ENCODE results near the gene RDX.

The RDX gene

GRCh38 chr11:110168033-110168803, 128.2 kb downstream of the RDX start:
- DNase-seq = no peak

GRCh38 chr11:110165039-110165925, 131.1 kb downstream of the RDX start:
- DNase-seq = no peak

DNA sequence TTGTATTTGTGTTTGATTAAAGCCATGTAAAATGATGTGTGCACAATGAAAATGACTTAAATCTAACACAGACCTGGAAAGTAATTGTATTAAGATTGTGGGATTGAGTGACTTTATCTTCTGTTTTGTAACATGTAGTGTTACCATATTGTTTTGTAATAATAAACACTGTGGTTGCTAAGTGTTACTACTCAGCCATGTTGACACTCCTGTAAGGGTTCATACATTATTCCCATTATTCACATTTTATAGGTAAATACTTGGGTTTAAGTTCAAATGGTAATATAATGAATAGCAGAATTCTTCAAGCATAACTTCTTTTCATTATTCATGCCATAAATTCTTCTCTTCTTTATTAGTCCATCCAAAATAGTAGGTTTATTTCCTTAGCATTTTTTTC, 134.2 kb downstream of the RDX start:
- DNase-seq = no peak

GRCh38 chr11:110161061-110161460, 135.4 kb downstream of the RDX start:
- no peak for DNase-seq

- DNase-seq = no peak
Measured at GRCh38 chr11:110160437-110160836, 136.0 kb downstream of the RDX start.

- DNase-seq = no peak
Measured at GRCh38 chr11:110160016-110160415, 136.4 kb downstream of the RDX start.

- no peak for DNase-seq
Measured at GRCh38 chr11:110159476-110159875, 136.9 kb downstream of the RDX start.

- no peak for DNase-seq
Measured at GRCh38 chr11:110158317-110159200, 137.9 kb downstream of the RDX start.

- no peak for DNase-seq
Measured at GRCh38 chr11:110156503-110156902, 139.9 kb downstream of the RDX start.

GRCh38 chr11:110153474-110153873, 142.9 kb downstream of the RDX start:
- DNase-seq = no peak

- no peak for DNase-seq
Measured at GRCh38 chr11:110152199-110152598, 144.2 kb downstream of the RDX start.

DNA sequence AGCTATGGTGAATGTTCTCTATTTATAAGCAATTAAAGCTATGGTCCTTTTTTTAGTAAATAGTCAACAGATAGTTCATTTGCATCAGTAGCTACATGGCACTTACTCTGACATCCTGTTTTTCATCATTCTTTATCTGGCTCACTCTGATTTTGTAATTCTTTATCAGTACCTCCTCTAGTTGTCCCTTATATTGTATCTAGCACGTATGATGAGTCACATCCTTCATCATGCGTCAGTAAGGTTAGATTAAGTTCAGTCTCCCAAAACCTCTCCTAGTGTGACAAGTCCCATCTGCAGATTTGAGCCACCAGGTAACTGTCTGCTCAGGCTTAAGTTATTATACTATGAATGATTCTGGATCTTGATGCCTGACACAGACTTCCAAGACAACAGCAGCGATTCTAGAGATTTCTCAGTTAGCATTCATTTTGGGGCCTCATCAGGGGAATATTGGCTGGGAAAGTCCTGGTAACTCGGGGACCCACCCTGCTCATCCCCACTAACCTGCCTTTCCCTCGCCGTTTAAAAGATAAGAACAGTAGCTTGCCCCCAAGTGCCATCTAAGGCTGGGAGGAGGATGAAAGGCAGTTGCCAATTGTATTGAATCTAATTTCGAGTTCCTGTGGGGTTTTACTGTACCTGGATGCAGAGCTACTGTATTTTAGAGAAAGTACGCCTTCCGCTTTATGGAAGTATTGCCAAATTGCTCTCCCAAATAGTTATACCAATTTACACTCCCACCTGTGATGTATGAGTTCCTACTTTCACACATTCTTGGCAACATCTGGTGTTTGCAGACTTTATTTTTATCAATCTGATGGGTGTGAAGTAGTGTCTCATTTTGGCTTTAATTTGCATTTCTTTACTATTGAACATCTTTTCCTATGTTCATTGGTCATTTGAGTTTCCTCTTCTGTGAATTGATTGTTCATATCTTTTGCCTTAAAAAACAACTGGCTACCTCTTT, 147.4 kb downstream of the RDX start:
- DNase-seq = no peak

- DNase-seq = no peak
Measured at GRCh38 chr11:110147962-110148709, 148.3 kb downstream of the RDX start.

DNA sequence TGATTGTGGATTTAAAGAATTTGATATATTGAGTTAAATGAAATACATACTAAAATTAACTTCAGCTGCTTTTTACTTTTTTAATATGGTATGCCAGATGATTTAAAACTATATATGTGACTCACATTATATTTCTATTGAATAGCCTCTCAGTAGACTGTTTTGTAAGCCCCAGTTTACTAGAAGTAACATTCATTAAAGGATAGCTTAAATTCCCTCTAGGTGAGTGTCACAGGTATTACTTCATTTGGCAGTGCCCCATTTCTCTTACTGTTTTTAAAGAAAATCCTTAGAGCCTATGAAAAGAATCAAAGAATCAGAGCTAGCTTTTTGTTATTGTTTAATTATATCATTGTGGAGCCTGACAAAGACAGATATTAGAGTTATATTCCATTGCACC, 154.6 kb downstream of the RDX start:
- no peak for DNase-seq

DNA sequence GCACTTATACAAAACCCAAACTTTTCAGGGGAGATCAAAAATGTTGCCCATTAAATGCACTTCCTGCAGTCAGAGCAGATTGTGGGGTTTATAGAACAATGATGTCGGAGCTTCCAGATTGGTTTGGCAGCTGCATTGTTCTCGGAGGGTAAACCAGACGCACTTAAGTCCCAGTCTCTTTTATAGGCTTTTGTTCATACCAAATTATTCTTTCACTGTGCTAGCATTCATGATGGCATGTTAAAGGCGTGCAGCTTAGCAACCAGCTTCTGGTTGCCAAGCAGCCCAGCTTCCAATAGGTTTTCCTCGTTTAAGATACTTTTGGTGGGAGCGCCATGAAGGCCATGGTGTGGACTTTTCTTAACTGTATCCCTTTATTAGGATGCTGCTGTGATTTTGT, 162.3 kb downstream of the RDX start:
- DNase-seq = peak; percentile 83

DNA sequence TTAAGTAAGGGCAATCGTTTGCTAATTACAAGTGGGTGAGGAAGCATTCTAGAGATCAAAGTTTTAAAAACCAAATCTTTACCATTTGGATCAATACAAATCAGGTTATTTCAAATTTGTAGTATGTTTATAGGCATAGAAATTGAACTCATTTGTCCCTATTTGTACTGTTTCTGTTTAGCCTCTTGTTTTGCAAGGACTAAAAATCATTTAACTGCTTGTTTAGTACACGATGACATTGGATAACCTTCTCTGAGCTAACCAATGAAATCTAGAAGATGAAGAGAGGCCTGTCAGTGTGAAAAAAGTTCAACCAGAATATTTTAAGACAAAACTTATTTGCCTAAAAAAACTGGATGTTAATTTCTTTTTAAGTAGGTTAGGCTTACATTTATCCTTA, 163.3 kb downstream of the RDX start:
- DNase-seq = no peak

DNA sequence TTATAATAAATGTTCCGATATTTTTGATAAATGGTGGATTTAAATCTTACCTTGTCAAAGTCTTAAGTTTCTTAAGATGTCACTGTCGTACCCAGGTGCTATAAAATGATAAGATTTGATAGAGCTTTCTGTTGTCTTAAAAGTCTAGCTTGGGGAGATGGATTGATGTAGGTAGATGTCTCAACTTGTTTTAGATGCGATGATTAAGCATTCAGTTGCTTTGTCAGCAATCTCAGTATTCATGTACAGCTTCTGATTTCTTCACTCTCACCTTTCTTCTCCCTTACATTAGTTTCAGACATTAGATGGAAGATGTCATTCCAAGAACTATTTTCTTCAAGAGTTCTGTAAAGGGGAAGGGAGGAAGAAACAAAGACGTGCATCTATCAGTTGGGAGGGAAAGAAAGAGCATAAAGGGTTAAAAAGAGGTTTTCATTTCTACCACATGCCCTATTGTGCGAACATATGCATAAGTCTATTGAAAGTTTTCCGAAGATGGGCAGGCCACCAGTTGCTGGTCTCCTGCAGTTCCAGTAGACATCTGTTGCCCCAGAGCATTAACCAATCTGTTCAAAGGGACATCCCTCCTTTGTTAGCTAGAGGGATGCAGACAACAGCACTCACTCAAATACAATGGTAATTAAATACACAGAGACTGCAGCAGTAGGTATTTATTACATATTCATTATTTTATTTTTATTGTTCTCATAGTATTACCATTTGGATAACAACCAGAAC, 164.9 kb downstream of the RDX start:
- DNase-seq = no peak

- DNase-seq = peak; percentile 100
Measured at GRCh38 chr11:110130642-110131238, 165.7 kb downstream of the RDX start.

GRCh38 chr11:110128161-110128560, 168.3 kb downstream of the RDX start:
- DNase-seq = peak; percentile 25

DNA sequence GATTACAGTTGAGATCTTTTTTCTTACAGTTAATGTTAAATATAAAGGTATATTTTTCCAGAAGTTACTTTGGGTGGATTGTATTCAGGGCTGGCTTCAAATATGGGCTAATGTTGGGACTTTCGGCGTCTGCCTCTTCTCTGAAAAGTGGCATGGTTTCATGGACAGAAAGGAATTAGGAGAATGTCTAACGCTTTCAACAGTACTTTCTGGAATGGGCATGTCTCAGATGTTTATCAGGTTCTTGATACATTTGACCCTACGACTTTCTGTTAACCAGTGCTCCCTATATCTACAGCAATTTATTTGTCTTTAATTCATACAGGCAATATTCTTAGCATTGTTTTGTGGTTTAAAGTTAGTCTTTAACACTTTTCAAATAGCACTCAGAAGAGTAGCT, 169.5 kb downstream of the RDX start:
- no peak for DNase-seq

Data from NCI-H2081 treated with DMSO at 0.1 percent for 48 hours (cell line).